IMR-90 (cell line): ENCODE results near the gene PODXL2. TPM values are rescaled to one million over a fixed set of nuclear protein-coding genes. Genes with fewer than 3 reads are reported as not detected.

ENCODE experiments used
- ATAC-seq: fragments of 200-7000 bp; cut with Tn5 transposase; 2 replicates; pipeline ENCODE4 v1.9.1; 2020; ENCODE audit warnings: low read depth, mild to moderate bottlenecking, moderate library complexity
- BruUV-seq: library from RNA; stranded (reverse); fragments of 400-500 nt; replicated peaks from 2 replicates; lab custom pipeline; 2021; lab: Mats Ljungman, UMichigan
- CTCF ChIA-PET: fragments of 300-600 bp; formaldehyde crosslinking; extraction: SDS; loops from one replicate; lab custom pipeline; 2021; ENCODE audit warnings: antibody characterized with exemption; lab: Yijun Ruan, JAX
- POLR2A ChIA-PET: fragments of 300-600 bp; sonication (Branson Sonifier 250); formaldehyde crosslinking; loops from one replicate; lab custom pipeline; 2022; ENCODE audit warnings: antibody characterized with exemption; ENCODE audit not compliant: unreplicated experiment; lab: Charles Lee
- DNase-seq: peaks from one replicate; pipeline ENCODE4 v3.0.0; 2013
- H2AFZ ChIP-seq: replicated peaks from 2 replicates; pipeline ENCODE3; 2013; ENCODE audit warnings: low read length, mild to moderate bottlenecking; ENCODE audit not compliant: poor library complexity
- H2AK5ac ChIP-seq: 2 replicates; pipeline ENCODE4 v1.6.1; 2013; ENCODE audit warnings: low read depth, low read length, inconsistent platforms
- H2AK9ac ChIP-seq: replicated peaks from 2 replicates; pipeline ENCODE3; 2013; ENCODE audit warnings: mild to moderate bottlenecking, low read depth, low read length, moderate library complexity; ENCODE audit not compliant: poor library complexity
- H2BK120ac ChIP-seq: 2 replicates; pipeline ENCODE4 v1.6.1; 2013; ENCODE audit warnings: low read depth, low read length, inconsistent platforms
- H2BK15ac ChIP-seq: 3 replicates; pipeline ENCODE4 v1.6.1; 2013; ENCODE audit warnings: low read depth, low read length, inconsistent platforms
- H2BK20ac ChIP-seq: 2 replicates; pipeline ENCODE4 v1.6.1; 2013; ENCODE audit warnings: low read depth, mild to moderate bottlenecking, inconsistent platforms, low read length, moderate library complexity
- H2BK5ac ChIP-seq: 2 replicates; pipeline ENCODE4 v1.6.1; 2013; ENCODE audit warnings: mild to moderate bottlenecking, low read depth, low read length, inconsistent platforms; ENCODE audit not compliant: poor library complexity, severe bottlenecking
- H3K14ac ChIP-seq: replicated peaks from 2 replicates; pipeline ENCODE4 v1.6.1; 2013; ENCODE audit warnings: low read depth, low read length, inconsistent platforms
- H3K18ac ChIP-seq: 2 replicates; pipeline ENCODE4 v1.6.1; 2013; ENCODE audit warnings: low read depth, low read length, control low read depth
- H3K23ac ChIP-seq: 2 replicates; pipeline ENCODE4 v1.6.1; 2013; ENCODE audit warnings: low read depth, low read length, inconsistent platforms
- H3K27ac ChIP-seq: 2 replicates; pipeline ENCODE4 v1.5.1; 2013; ENCODE audit warnings: mild to moderate bottlenecking, control low read depth, low read length; ENCODE audit not compliant: insufficient read depth
- H3K27me3 ChIP-seq: 2 replicates; pipeline ENCODE4 v1.6.1; 2013; ENCODE audit warnings: low read length; ENCODE audit not compliant: control insufficient read depth, insufficient read depth
- H3K36me3 ChIP-seq: 2 replicates; pipeline ENCODE4 v1.6.1; 2013; ENCODE audit warnings: low read length, mixed read lengths; ENCODE audit not compliant: control insufficient read depth, insufficient read depth
- H3K4ac ChIP-seq: 2 replicates; pipeline ENCODE4 v1.6.1; 2013; ENCODE audit warnings: low read depth, low read length, inconsistent platforms
- H3K4me1 ChIP-seq: 2 replicates; pipeline ENCODE4 v1.6.1; 2013; ENCODE audit warnings: low read length, mixed read lengths; ENCODE audit not compliant: control insufficient read depth, insufficient read depth
- H3K4me2 ChIP-seq: 2 replicates; pipeline ENCODE4 v1.6.1; 2013; ENCODE audit warnings: low read depth, mild to moderate bottlenecking, control low read depth, low read length, moderate library complexity
- H3K4me3 ChIP-seq: 2 replicates; pipeline ENCODE4 v1.5.1; 2013; ENCODE audit warnings: low read depth, mild to moderate bottlenecking, control low read depth, low read length, moderate library complexity; ENCODE audit not compliant: insufficient read depth
- H3K56ac ChIP-seq: 2 replicates; pipeline ENCODE4 v1.6.1; 2013; ENCODE audit warnings: low read length, inconsistent platforms; ENCODE audit not compliant: insufficient read depth; ENCODE audit errors: extremely low read depth
- H3K79me1 ChIP-seq, 2 experiments: 2 replicates each; pipeline ENCODE4 v1.6.1; 2013; ENCODE audit warnings: low read length in 2 of 2, inconsistent platforms in 1 of 2, low read depth in 1 of 2
- H3K9ac ChIP-seq: 2 replicates; pipeline ENCODE4 v1.6.1; 2013; ENCODE audit warnings: low read depth, low read length, control low read depth
- H3K9me1 ChIP-seq: 2 replicates; pipeline ENCODE4 v1.6.1; 2013; ENCODE audit warnings: low read length, inconsistent platforms; ENCODE audit not compliant: insufficient read depth
- H3K9me3 ChIP-seq: 2 replicates; pipeline ENCODE4 v1.6.1; 2013; ENCODE audit warnings: low read length; ENCODE audit not compliant: control insufficient read depth, insufficient read depth
- H4K20me1 ChIP-seq: 2 replicates; pipeline ENCODE4 v1.6.1; 2013; ENCODE audit warnings: low read length, inconsistent platforms; ENCODE audit not compliant: insufficient read depth
- H4K5ac ChIP-seq: 2 replicates; pipeline ENCODE4 v1.6.1; 2013; ENCODE audit warnings: mild to moderate bottlenecking, low read depth, low read length, control low read depth
- H4K8ac ChIP-seq, 2 experiments: 2 replicates each; pipeline ENCODE4 v1.6.1; 2013; ENCODE audit warnings: low read depth in 2 of 2, low read length in 2 of 2, control low read depth in 1 of 2, inconsistent platforms in 1 of 2
- H4K91ac ChIP-seq: 2 replicates; pipeline ENCODE4 v1.6.1; 2013; ENCODE audit warnings: low read depth, low read length, inconsistent platforms; ENCODE audit not compliant: insufficient read depth
- SMC3 ChIP-seq: fragments of 150-350 bp; IDR thresholded peaks from 2 replicates; pipeline ENCODE4 v1.6.1; 2016; ENCODE audit warnings: low read depth, mild to moderate bottlenecking, antibody characterized with exemption, low read length, moderate library complexity
- WGBS, 2 experiments: methylation state at CpG; one replicate each; pipeline versions ENCODE4 v1.1.5 to v1.1.7; 2013; ENCODE audit warnings: missing lambda C conversion rate in 2 of 2; ENCODE audit not compliant: insufficient read length in 1 of 2; ENCODE audit errors: extremely low coverage in 2 of 2; 5-methylcytosine and 5-hydroxymethylcytosine counted together
- dilution Hi-C: fragments of 300-500 bp; cut with HindIII; formaldehyde crosslinking; loops from one replicate; pipeline ENCODE4 v1.14.3; 2018; ENCODE audit warnings: low sequenced_read_pairs; ENCODE audit not compliant: unreplicated experiment
- in situ Hi-C: fragments of 300-500 bp; cut with MboI; formaldehyde crosslinking; loops from 3 replicates; pipeline ENCODE4 v1.14.3; 2019; ENCODE audit warnings: low sequenced_read_pairs, inconsistent platforms, mixed read lengths
- intact Hi-C: fragments of 100-400 bp; cut with micrococcal nuclease; formaldehyde crosslinking; loops from 2 replicates; pipeline ENCODE4 v1.10.0; 2022
- polyA plus RNA-seq, 3 experiments: library from polyadenylated mRNA; depleted of rRNA; stranded (reverse); fragments of >200 nt; gene quantifications; 2 replicates each; pipeline ENCODE4 v1.2.3, GENCODE V29; 2012; ENCODE audit warnings: low replicate concordance in 1 of 3
- total RNA-seq: library from RNA; depleted of rRNA; stranded (reverse); fragments of >200 nt; gene quantifications from 2 replicates; pipeline ENCODE4 v1.2.3, GENCODE V29; 2012
- TF ChIP-seq, protein P1 (sequence below): fragments of 150-350 bp; IDR thresholded peaks from 2 replicates; pipeline ENCODE4 v1.6.1; 2017; ENCODE audit warnings: mild to moderate bottlenecking, antibody characterized with exemption, low read length, low read depth

Gene PODXL2
- total and polyA plus RNA-seq, 2 of the 4 experiments (the other 2 are of a cell fraction) = 1.6 to 5.4 TPM

DNA sequence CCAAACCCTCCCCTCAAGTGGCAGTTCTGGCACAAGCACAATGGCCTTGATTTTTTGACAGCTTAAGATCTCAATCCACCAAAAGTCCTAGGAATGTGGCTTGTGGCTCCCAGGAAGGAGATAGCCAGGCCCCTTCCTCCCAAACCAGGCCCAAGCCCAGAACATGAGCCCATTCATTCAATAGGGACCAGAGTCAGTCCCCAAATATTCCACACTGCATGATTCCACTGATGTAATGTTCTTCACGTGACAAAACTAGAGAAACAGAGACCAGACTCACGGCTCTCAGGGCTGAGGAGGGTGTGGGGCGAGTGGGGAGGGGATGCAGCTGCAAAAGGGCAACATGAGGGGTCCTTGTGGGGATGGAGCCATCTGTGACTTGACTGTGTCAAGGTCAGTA is 69.3 kb downstream of the PODXL2 start:
- ChIA-PET CTCF (interaction anchor here (1.6 to 1.9 kb wide), 3 partner anchors 73 to 127 kb away, joined by 3 to 6 read pairs (median 5); partner anchors contain the start of gene MGLL), POLR2A (no interaction called here)
- Histone ChIP-seq H3K9me1 (peaks cover 30% of the 10 kb centered on the region), H3K14ac (peak overlapping the region; percentile 72), H4K5ac (peak overlapping the region; percentile 73), H3K79me1 (peaks cover 0 to 53% of the 10 kb centered on the region in 2 experiments; a peak in 2 of 4 replicates), H4K91ac (peak overlapping the region; percentile 94), H2AK5ac (peak overlapping the region; percentile 88), H2BK5ac (peak overlapping the region; percentile 94), H3K4ac (peak overlapping the region; percentile 96), H2AFZ (peak overlapping the region; percentile 90), H3K9me3 (no peaks in the 10 kb centered on the region), H2BK15ac (peak overlapping the region; percentile 93; the same call in 2 of the 3 replicates), H3K27me3 (no peaks in the 10 kb centered on the region), H3K56ac (no peak overlapping the region), H3K23ac (peak overlapping the region; percentile 72; the same call in 1 of the 2 replicates), H2AK9ac (peak overlapping the region; percentile 93), H4K20me1 (no peaks in the 10 kb centered on the region; the same call in 1 of the 2 replicates), H3K4me3 (no peak overlapping the region), H3K27ac (peak overlapping the region; percentile 88), H3K4me2 (no peak overlapping the region), H3K4me1 (peaks cover 32% of the 10 kb centered on the region), H2BK20ac (peak overlapping the region; percentile 90), H3K18ac (peak overlapping the region; percentile 76), H2BK120ac (peak overlapping the region; percentile 77), H3K9ac (peak overlapping the region; percentile 18), H4K8ac (peak overlapping the region; percentile 71 to 97; a peak in 3 of 4 replicates), H3K36me3 (no peaks in the 10 kb centered on the region)
- no TSS peak for BruUV-seq
- ATAC-seq (no peak), DNase-seq (no peak)
- no peak for TF ChIP-seq SMC3
- TF ChIP-seq, protein P1, sequence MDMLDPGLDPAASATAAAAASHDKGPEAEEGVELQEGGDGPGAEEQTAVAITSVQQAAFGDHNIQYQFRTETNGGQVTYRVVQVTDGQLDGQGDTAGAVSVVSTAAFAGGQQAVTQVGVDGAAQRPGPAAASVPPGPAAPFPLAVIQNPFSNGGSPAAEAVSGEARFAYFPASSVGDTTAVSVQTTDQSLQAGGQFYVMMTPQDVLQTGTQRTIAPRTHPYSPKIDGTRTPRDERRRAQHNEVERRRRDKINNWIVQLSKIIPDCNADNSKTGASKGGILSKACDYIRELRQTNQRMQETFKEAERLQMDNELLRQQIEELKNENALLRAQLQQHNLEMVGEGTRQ = peak; percentile 14; the same call in 1 of the 2 replicates
- 100% methylated on average over 1 of the region's 3 CpGs; no CpG with 5 or more reads in 1 of the 2 experiments for WGBS, 2 experiments
- in situ Hi-C loops = no loop called here
- dilution Hi-C loops = no loop called here
- intact Hi-C loops = no loop called here
